T-helper 22 cell (primary cell): ENCODE results near the gene IL3.

ENCODE experiments used
- DNase-seq: peaks from one replicate; pipeline ENCODE4 v3.0.0-alpha.2; 2020; ENCODE audit warnings: low read depth

The IL3 gene, protein sequence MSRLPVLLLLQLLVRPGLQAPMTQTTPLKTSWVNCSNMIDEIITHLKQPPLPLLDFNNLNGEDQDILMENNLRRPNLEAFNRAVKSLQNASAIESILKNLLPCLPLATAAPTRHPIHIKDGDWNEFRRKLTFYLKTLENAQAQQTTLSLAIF

DNA sequence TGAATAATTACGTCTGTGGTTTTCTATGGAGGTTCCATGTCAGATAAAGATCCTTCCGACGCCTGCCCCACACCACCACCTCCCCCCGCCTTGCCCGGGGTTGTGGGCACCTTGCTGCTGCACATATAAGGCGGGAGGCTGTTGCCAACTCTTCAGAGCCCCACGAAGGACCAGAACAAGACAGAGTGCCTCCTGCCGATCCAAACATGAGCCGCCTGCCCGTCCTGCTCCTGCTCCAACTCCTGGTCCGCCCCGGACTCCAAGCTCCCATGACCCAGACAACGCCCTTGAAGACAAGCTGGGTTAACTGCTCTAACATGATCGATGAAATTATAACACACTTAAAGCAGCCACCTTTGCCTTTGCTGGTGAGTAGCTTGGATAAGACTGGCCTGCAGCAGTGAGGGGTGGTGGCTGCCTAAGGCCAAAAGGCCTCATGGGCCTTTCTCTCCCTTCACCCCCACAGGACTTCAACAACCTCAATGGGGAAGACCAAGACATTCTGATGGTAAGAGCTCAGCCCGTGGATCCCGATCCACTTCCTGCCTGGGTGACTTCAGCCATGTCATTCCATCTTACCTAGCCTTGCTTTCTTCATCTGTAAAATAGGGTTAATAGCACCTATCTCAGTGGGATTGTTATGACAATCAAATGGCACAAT lies at the start of gene IL3:
TSS of gene IL3 (plus strand) at position 155 of the 661 bp plus-strand sequence. CDS start at position 207, 52 bp downstream.
- DNase-seq = no peak

DNA sequence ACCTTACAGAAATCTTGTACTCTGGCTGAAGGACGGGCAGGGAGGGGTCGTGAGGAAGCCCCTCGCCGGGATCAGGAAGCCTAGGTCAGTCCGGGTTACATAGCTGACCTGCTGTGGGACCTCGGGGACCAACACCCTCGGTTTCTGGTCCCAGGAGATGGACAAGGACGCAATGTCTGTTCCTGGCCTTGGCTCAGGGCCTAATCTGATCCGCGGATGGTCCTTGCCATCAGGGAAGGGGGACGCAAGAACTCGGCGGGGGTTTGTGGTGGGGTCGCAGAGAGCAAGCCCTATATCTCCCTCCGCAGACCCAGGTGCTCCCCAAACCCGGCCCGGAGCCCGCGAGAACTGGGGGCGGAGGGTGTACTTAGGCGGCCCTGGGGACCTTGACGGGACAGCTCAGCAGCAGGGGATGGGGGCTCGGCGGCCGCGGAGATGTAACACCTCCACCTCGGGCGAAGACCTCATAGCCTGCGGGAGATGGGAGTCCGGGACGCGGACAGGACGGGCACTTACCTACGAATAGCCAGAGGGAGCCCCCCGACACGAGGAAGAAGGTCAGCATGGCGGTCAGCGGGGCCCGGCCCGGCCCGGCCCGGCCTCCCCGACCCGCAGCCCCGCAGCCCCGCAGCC lies 49.4 kb upstream of the IL3 start:
- no peak for DNase-seq

DNA sequence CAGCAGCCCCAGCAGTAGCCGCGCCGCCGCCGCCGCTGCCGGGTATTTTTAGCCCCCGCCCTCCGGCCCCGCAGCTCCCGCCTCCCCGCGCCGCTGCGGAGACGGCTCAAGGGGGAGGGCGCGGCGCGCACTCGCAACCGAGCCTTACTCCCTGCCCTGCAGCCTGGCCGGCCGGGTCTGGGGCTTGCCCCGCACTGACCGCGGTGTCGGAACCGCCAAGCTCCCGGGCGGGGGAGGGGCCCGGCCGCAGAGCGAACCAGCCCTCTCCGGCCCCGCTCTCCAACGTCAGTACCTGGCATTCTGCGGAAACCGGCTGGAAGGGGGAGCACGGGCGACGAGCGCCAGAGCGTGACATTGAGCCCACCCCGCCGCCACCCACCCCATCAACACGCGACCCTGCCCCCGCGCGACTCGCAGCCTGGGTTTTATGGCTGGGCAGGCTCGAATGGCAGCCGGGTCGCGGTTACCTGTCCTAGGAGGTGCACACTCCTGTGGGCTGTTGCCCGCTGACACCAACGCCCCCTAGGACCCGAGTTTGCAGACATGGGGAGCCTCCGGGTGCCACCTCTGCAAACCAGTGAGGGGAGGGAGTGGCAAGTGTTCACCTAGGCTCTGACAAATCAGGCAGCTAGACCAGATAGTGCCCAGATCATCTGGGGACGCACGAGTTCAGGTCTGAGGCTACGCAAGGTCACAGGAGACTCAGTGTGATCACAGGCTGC lies 48.7 kb upstream of the IL3 start, which contains the start of gene ACSL6:
TSS of gene ACSL6 (minus strand) at position 37 of the 722 bp plus-strand sequence. CDS start 105 bp downstream, outside the sequence.
- peak; percentile 11 for DNase-seq

DNA sequence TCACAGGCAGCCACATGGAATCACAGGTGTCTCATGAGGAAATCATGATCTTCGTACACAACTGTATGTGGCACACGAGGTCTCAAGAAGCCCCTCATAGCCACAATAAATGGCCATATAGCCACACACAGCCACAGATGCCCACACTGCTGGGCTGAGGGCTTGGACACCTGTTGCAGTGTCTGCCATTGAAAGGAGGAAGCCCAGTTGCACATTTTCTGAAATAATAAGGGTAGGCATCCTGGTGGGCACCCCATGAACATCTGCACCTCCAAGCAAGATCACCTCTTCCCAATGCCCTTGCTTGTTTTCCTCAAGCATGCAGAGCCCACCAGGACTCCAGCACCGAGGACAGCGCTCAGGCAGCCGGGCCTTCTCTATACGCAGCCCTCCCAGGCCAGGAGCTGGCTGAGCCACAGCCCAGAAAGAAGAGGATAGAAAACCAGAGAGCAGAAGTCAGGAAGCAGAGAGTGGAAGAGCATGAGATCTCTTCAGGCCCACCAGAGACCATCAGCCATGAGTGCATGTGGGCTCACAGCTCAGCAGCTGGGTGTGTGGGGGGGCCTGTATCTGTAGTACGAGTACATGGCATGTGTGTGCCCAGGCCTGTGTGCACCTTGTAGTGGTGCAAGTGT lies 48.0 kb upstream of the IL3 start:
- DNase-seq = no peak

DNA sequence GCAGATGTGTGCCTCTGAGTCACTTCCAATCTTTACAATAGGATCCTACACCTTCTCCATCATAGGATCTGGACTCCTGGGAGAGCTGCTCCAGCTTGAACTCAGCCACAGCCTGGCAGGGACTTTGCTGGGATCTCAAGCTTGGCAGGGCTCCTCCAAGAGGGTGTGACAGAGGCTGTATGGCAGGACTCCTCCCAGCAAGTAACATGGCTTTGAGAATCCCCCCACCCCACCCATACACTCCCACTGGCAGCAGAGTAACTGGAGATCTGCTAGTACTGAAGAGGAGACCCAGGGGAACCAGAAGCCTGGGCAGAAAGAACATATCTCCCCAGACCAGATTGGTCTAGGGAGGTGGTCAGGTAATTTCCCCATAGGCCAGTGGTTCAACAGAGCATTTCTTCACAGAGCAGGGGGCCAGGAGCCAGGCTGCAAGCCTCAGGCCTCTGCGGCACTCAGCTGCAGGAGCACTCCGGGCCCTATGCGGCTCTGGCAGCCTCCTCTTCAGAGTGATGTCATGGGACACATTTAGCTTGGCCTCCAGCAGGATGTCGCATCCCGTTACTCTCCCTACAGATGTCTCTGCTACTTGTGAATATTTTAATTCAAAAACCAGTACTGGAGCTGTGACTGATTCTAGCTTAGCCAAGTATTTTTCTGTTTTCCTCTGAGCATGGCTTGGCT lies 47.3 kb upstream of the IL3 start:
- no peak for DNase-seq

DNA sequence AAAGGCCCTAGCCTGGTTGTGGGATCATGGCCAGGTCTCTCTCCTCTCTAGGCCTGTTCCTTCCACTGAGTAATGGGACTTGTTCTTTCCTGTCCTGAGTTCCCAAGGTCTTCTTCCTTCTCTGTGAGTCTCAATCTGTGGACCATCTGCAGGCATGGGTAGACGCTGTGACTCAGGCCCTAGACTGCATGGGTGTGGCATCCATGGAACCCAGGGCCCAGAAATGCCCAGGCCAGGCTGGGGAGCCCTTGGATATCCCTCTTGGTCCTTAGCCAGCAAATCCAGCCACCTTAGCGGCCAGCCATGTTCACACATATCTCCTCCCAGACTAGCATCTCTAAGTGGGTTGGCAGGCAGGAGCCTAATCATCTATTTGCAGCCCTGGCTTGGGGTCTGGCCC lies 46.7 kb upstream of the IL3 start:
- no peak for DNase-seq

DNA sequence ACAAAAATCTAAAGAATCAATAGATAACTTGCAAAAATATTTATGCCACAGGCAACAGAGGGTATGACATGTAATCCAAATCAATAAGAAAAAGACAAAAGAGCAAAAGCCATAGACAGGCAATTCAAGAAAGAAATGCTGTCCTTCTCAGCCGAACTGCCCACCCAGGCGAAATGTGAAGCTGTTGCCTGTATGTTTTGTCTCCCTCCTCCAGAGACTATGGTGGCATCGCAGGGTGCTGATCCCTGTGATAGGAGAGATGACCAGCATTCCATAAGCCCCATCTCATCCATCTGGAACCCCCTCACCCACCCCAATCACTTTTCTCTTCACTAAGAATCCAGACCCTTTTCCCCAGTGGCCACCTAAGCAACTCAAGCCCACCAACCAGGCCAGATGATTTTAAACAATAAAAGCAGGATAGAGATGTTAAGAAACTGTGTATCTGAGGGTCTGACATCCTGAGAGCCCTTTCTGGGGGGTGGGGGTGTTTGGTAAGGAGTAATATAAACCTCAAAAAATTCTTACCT lies 43.7 kb upstream of the IL3 start:
- no peak for DNase-seq

DNA sequence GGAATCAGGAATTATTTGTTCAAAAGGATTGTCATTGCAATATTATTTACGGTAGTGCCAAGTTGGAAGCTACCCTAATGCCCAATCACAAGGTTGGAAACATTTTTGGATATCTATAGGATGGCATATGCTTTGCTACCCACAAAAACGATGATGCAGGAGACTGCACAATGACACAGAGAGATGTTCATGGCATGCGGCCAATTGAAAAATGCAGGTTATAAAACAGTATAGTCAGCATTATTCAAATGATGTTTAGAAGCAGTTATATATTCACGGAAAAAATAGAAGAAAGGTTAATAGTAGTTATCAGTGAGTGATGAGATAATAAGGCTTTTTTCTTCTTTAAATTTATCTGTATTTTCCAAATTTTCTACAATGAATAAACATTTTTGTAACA lies 43.1 kb upstream of the IL3 start:
- no peak for DNase-seq

DNA sequence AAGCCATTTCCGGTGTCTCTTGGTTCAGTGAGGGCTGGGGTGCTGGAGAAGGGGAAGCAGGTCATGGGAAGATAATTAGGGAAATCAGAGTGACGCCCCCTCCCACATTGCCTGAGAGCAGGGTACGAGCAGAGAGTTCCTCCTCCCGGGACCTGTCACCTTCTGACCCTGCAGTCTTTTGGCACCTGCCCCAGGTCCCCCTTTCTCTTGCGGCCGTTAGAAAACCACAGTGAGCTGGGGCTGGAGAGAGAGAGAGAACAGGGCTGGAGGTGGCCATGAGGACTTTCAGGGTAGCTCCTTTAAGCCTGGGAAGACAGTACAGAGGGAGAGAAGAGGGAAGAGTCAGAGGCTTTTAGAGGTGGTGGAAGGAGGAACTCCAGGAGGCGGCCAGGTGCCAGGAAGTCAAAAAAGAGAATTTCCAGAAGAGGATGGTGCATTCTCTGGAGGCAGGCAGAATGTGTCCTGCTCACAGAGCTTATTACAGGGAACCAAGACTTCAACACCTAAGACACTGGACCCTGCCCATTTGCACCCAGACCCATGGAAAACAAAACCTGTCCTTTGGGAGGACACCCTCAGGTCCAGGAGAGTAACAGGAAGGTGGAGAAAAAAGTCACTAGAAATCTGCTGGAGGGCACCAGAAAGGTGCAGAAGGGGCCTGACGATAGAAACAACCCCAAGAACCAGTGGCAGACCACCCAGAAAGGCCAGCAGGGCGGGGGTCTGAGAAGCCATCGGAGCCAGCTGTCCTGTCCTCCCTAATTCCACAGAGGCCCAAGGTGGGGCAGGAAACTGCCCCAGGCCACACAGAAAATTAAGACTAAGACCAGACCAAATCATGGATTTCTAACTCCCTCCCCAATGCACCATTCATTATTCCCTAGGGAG lies 42.5 kb upstream of the IL3 start:
- DNase-seq = no peak

DNA sequence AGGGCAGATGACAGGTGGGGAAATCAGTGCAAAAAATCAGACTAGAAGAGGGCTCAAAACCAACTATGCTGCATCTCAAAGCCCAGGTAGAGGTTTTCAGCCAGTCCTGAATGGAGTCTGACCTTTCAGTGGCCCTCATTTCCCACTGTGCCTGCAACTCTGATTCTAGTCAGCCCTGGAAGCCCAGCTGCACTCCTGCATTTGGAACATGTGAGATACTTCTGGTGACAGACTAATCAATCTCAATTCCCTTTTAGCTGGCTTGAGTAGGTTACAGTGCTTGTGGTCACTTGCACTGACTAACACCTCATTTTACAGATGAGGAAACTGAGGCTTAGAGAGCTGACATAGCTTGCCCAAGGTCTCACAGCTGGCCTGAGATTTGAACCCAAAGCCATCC lies 41.1 kb upstream of the IL3 start:
- no peak for DNase-seq

DNA sequence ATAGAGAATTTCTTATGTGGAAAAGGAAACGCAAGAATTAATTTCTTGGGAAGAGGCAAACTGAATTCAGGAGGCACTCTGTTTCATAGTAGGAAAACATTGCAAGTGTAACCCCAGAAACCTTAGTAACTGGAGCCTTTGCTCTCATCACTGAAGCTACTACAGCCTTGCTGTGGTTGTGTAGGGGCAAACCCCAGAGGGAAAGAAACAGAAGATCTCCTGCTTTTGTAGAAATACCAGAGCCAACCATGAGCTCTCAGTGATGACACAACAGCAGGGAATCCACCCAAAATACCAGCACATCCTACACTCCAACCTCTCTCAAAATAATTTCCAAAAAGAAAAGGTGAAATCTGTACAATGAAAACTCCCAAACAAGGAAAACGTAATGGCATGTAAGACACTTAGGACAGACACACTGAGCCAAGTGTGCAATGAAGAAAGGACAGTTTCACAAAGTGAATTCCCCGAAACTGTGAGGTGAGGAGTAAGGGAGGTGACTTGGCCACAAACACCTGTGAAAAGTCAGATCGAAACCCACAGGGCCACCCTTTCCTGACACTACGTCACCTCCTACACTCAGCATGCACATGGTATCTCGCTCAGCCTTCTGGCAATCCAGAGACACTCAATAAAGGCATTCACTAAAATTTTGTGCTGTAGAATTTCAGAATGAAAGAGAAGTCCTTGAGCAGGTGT lies 40.4 kb upstream of the IL3 start:
- peak; percentile 60 for DNase-seq

DNA sequence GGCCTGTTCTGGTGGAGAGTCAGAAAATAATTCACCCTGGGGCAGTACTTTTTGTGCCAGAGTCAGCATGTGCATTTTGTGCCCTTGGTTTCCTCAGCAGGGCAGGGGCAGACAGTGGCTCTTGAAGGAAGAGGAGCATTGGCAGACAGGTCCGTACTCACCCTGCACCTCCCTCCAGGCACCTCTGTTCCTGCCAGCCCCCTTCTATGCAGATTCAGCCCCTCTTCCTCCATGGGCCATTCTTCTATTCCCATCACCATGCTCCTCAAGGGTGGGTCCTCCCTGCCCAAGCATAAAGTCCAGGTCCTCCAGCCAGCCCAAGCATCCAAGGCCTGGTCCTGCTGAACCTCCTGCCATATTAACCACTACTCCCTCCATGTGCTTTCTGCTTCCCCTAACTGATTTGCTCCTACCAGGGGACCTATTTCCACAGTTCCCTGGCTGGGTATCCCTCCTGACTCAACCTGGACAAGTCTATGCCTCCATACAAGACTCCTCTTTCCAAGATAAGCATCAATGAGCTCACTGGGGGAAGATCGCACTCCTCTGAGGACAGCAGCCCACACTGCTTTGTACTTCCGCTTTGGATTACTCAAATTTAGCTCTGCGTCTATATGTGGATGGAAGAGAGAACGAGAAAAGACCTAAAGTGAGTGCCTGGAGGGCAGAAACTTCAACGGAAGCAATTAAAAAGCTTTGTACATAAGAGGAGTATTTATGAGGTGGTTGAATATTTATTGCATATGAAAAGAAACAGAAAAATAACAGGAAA lies 39.7 kb upstream of the IL3 start:
- DNase-seq = no peak

DNA sequence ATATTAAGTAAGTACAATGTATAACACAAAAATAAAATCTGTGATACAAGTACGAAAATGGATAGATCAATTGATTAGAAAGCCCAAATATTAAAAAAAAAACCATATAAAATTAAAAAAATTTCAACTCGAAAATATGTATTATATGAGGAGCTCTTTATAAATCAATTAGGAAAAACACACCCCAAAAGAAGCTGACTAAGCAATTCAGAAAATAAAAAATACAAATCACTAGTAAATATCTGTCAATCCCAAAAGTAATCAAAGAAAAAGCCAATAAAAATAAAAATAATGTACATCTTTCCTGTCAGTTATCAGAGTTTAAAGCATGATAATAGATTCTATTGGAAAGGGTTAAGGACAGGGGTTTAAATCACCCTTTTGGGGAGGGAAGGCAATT lies 38.8 kb upstream of the IL3 start:
- no peak for DNase-seq

DNA sequence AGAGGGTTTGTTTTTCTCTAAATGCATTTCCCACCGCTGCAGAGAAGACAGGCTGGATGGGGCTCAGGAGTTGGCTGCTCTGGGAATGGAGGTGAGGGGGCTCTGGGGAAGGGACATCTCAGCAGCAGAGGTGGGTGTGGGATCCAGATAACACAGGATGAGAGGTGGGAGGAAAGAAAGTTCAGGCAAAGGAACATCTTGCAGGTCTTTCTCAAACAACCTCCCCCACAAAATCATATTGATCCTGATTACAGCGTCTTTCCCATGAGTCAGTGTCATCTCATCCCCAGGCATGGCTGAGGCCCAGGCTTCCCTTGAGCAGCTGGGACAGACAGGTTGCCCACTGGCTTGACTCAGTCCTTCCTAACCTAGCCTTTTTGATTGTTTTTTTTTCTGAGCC lies 37.7 kb upstream of the IL3 start:
- no peak for DNase-seq

DNA sequence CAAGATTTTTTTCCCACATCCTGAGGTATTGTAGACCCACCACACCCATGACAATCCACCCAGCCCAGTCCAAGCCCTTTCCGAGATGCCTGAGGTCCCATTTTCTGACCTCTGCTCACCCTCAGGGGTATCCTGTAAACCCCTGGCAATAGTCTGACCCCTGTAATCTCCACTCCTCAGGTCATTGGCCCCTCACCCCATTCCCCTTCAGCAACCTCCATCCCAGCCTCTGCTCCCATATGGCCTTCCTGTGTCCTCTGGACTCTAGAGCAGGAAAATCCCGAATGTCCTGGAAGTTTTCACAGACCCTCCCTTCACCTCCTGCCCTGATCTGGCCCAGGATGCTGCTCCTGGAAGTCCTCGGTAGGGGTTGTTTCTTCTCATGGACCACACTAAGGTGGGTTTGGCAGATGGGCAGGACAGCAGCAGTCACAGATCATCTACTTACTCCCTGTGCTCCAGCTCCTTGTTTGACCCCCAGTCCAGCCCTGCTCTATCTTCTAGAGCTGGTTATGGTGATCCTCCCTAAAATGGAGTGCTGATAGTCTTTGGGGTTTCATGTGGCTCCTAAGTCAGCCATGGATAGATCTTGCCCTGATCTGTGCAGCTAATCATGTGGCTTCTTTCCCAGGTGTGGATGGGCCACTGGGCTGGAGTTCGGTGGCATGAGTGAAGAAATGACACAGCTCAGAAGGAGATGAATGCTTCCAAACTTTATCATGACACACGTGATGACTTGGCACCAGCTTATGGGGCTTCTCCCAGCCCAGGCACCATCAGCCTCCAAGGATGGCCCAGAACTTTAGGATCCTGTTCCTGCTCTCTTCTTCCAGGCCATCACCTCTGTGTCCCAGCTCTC lies 37.0 kb upstream of the IL3 start:
- DNase-seq = no peak

DNA sequence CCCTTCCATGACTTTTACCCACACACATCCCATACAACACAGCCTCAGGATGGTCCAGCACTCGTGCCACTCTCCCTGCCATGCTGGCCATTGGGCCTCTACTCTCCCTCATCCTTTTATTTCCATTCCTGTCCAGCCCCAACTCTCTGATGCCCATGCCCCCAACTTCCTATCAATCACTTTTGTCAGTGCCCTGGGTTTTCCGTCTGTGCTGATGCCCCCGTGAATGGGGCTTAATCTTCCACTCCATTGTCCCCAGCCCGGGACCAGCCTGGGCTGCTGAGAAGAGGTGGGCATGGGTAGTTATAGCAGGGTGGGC lies 36.4 kb upstream of the IL3 start:
- DNase-seq = no peak

DNA sequence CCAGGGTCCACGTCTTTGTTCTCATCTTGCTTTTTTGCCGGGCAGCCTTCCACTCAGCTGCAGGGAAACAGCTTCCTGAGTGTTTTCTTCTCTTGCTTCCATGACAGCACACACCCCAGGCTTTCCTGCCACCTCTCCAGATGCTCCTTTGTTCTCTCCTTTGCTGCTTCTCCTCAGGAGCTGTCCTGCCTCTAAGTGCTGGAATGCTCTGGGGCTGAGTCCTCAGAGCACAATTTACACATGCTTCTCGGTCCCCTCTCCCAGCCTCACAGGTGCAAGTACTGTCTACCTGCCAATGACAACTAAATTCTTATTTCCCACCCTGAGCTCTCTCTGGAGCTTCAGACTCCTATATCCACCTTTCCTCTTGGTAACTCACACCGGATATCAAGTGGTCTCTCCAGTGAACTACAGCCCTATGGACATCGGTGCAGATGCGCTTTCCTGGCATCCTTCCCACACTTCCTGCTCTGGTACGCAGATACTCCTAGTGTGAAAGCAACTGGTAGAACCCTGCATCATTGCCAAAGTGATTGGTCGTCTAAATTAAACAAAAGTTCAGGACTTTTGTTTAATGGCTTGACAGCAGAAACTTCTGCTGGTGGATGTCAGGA lies 35.6 kb upstream of the IL3 start:
- no peak for DNase-seq

DNA sequence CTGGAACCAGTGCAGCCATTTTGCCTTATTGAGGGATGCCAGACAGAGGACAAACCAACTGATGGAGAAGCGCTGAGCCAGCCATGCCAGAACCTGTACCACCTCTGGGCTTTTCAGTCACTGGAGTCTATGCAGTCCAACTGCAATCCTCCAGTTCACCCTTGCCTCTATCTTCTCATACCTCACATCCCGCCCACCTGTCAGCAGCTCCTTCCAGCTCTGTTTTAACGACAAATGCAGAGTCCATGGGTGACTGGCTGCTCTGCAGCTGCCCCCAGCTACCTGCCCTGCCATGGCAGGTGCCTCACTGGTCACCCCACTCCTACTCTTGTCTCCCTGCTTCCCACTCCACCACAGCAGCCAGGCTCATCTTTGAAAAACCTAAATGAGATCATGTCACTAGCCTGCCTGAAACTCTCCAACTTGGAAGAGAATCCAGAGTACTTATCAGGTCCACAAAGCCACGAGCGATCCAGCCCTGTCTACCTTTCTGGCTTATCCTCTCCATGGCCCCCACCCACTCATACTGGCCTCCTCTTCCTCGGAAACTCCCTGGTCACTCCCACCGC lies 35.0 kb upstream of the IL3 start:
- DNase-seq = no peak
